ENCODE data around the gene HSPB8. TPM values are rescaled to one million over a fixed set of nuclear protein-coding genes. Genes with fewer than 3 reads are reported as not detected.

The HSPB8 gene
- total and polyA plus RNA-seq, 2 of the 8 experiments (the other 6 are each of a cell fraction or from before 2014, with no cell fraction given): 11.7 to 28.2 TPM

Other genes with a start within 250 kb of the HSPB8 start
- 1.1 TPM in 2 replicates for gene SRRM4, start 197.4 kb upstream of the HSPB8 start, total RNA-seq (2021; fragmentation: NEBNext Ultra II Directional; extraction: Animal tissue kit (Norgen Biotek cat#: 25700))
- gene SRRM4, start 197.4 kb upstream of the HSPB8 start, polyA plus RNA-seq (2011; rRNA removed): 0.35 and 0.53 TPM in 2 replicates
- gene CCDC60, start 155.8 kb downstream of the HSPB8 start, total RNA-seq (2021; fragmentation: NEBNext Ultra II Directional; extraction: Animal tissue kit (Norgen Biotek cat#: 25700)): 0.78 TPM in 1 of 2 replicates, not detected in the other
- gene CCDC60, start 155.8 kb downstream of the HSPB8 start, polyA plus RNA-seq (2011; rRNA removed): 0.05 and 0.06 TPM in 2 replicates

Measured in H1 (cell line).